Left lobe of liver (tissue), 2 donors: Measurements from ENCODE around the gene MSS51. TPM values are rescaled to one million over a fixed set of nuclear protein-coding genes. Genes with fewer than 3 reads are reported as not detected.
A peak's percentile ranks its signal among the peaks of the same experiment; 100 is the strongest.
"Not testable (repeated sequence)": the region's sequence is repeated elsewhere in the genome, so short reads cannot be mapped to it uniquely, and the experiment has no call there.

ENCODE experiments used
- ATAC-seq: fragments of 200-7000 bp; cut with Tn5 transposase; one replicate; pipeline ENCODE4 v1.9.1; 2020; ENCODE audit warnings: mild to moderate bottlenecking, moderate library complexity
- DNase-seq: peaks from one replicate; pipeline ENCODE4 v3.0.0-alpha.2; 2020; ENCODE audit warnings: low spot score
- total RNA-seq: library from RNA; stranded (reverse); gene quantifications from one replicate; pipeline ENCODE4 v1.2.1, GENCODE V29; 2021
- donor health status: DM: no; HTN: no; CAD: no; lungs with moderate emphysema.
- donor health status: DM: no; HTN: yes; CAD: no.

MSS51 gene
- total RNA-seq, 1 donor from 2014 or later = 0.50 TPM

- ATAC-seq (peak; percentile 36), DNase-seq (no peak)
These were observed 19.0 kb downstream of the MSS51 start for GRCh38 chr10:73414230-73414945.

DNA sequence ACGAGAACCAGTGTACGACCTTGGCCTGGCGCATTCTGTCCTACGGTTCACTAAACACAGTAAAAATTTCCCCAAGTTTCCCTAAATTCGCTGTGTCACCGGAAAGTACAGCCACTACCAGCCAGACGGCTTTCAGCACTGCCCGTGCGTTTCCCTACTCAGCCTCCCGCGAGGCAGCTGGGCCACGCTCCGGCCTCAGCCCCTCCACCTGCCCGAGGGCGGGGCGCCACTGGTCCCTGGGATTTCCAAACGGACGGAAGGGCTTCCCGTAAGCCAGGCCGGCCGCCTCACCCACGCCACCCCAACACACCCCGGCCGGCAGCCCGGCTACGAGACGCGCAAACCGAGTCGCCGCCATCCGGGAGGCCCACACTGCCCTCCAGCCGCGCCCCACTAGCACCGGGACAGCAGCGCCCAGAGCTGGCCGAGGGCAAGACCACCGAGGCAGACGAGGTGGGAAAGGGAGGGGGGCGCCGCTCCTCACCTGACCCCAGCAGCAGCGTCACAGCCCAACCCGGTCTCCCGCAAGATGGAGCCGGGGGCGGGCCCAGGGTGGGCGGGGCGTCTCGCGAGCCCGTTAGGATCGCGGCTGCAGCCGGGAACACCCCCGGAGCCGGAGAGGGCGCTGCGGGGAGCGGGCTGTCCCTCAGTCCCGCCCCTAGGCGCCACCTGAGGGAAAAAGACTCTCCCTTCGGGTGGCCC lies 19.7 kb downstream of the MSS51 start, which contains the start of gene ANXA7:
TSS of gene ANXA7 (minus strand) at position 531 of the 702 bp plus-strand sequence. CDS start 13,202 bp downstream, outside the sequence.
- peak; percentile 96 for ATAC-seq
- peak; percentile 96 for DNase-seq

DNA sequence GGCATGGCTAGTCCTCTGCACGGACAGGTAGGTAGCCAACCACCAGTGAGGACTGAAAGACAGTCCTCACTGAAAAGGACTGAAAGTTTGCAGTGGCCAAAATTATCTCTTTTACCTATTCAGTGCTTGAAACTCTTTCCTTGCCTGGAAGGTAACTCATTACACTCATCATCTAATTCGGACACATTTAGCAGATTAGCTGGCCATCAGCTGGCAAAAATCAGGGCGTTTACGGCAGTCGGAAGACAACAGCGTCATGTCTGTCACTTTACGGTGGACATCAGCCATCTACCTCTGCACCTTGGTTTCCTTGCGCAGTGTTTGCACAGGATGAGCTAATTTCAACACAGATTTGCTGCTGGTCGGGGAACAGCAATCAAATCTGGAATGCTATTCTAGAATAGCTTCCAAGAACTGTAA lies 20.2 kb downstream of the MSS51 start:
- peak; percentile 73 for ATAC-seq
- DNase-seq = peak; percentile 77

GRCh38 chr10:73410897-73411296 lies 22.5 kb downstream of the MSS51 start:
- ATAC-seq (no peak), DNase-seq (no peak)

GRCh38 chr10:73408978-73409521 lies 24.3 kb downstream of the MSS51 start:
- no peak for DNase-seq
- no peak for ATAC-seq

DNA sequence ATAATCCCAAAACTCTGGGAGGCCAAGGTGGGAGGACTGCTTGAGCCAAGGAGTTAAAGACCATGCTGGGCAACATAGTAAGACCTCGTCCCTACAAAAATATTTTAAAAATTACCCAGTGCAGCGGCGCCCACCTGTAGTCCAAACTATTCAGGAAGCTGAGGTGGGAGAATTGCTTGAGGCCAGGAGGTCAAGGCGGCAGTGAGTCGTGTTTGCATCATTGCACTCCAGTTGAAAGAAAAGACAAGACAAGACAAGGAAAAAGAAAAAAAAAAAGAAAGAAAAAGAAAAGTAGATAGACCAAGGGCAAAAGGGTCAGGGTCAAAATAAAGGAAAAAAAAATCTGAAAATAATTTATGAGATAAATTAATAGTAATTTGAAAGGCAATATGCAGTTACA lies 25.3 kb downstream of the MSS51 start:
- ATAC-seq (no peak), DNase-seq (no peak)

- ATAC-seq = no peak
These were observed 25.9 kb downstream of the MSS51 start for GRCh38 chr10:73407495-73407894.

GRCh38 chr10:73406846-73407245 lies 26.5 kb downstream of the MSS51 start:
- no peak for DNase-seq

More at GRCh38 chr10:73407495-73407894, 25.9 kb downstream of the MSS51 start:
- no peak for DNase-seq

DNA sequence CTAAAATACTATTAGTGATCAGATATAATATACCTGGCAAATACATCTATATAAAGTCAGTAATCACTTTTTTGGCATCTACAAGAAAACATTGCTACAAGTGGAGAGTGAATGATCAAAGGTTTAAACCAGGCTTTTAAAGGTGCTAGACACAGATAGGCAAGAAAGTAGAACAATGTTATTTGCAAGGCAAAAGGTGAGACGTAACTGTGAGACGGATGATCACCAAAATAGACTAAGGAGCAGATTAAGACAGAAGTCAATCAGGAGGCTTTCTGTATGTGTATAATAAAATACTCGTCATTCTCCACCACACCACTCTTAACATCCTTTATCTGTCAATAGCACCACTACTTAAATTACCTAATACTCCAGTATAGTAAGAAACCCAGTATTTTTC lies 27.8 kb downstream of the MSS51 start:
- no peak for DNase-seq
- ATAC-seq = no peak

More at GRCh38 chr10:73406846-73407245, 26.5 kb downstream of the MSS51 start:
- no peak for ATAC-seq

DNA sequence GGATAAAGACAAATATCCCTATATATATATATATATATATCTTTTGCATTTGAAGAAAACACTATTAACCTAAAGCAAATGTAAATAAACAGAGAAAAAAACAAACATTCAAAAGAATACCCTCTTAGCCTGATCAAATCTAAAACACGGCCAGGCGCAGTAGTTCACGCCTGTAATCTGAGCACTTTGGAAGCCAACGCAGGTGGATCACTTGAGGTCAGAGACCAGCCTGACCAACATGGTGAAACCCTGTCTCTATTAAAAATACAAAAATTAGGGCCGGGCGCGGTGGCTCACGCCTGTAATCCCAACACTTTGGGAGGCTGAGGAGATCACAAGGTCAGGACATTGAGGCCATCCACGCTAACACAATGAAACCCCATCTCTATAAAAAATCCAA lies 28.7 kb downstream of the MSS51 start:
- DNase-seq = no peak
- no peak for ATAC-seq

GRCh38 chr10:73401636-73402035 lies 31.7 kb downstream of the MSS51 start:
- DNase-seq (no peak), ATAC-seq (no peak)

- DNase-seq (no peak), ATAC-seq (no peak)
These were observed 34.3 kb downstream of the MSS51 start for GRCh38 chr10:73399063-73399462.

- ATAC-seq = peak; percentile 55
- no peak for DNase-seq
These were observed 35.3 kb downstream of the MSS51 start for GRCh38 chr10:73398024-73398423.

DNA sequence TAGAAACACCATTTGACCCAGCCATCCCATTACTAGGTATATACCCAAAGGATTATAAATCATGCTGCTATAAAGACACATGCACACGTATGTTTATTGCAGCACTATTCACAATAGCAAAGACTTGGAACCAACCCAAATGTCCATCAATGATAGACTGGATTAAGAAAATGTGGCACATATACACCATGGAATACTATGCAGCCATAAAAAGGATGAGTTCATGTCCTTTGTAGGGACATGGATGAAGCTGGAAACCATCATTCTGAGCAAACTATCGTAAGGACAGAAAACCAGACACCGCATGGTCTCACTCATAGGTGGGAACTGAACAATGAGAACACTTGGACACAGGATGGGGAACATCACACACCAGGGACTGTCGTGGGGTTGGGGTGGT lies 39.0 kb downstream of the MSS51 start:
- ATAC-seq, DNase-seq: not testable (repeated sequence)

GRCh38 chr10:73388228-73388627 lies 45.1 kb downstream of the MSS51 start:
- no peak for ATAC-seq
- no peak for DNase-seq

DNA sequence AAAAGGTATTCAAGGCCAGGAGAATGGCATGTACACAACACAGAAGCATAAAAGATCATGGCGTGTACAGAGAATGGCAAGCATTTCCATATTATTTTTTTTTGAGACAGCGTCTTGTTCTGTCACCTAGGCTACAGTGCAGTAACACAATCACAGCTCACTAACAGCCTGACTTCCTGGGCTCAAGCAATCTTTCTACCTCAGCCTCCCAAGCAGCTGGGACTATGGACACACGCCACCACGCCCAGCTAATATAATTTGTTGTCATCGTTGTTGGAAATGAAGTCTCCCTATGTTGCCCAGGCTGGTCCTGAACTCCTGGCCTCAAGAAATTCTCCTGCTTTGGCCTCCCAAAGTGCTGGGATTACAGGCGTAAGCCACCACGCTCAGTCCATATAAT lies 46.8 kb downstream of the MSS51 start:
- ATAC-seq = no peak
- DNase-seq = no peak

DNA sequence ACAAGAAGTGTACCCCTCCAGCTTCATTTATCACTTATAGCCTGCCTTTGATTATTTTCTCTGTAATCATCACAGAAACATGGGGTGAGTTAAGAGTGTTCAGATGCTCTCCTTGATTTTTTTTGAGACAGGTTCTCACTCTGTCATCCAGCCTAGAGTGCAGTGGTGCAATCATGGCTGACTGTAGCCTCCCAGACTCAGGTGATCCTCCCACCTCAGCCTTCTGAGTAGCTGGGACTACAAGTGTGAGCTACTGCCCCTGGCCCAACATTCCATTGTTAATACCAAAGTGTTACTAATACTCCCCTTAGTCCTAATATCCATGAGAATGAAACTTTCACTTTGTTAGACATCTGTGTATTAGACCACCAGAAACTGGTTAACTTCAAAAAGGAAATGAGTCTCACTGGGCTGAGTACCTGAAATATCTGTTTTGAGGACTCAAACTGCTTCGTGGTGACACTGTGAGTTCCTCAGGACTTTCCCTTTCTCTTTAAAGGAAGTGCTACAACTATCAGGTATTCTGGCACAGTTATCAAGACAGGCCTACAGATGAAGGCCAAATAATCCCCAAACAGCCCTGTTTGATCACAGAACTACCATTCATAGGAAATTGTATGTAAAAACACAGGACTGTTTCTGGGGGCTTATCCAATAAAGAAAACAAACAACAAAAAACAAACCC lies 54.2 kb downstream of the MSS51 start:
- no peak for ATAC-seq
- DNase-seq = no peak

DNA sequence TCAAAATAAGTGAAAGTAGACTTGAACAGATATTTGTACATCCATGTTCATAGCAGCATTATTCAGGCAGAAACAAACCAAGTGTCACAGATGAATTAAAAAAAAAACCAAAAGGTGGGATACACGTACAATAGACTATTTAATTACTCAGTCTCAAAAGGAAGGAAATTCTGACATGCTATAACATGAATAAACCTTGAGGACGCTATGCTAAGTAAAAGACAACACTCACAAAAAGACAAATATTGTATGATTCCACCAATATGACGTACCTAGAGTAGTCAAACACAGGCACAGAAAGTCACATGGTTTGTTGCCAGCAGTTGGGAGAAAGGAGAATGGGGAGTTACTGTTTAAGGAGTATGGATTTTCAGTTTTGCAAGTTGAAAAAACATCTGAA lies 56.7 kb downstream of the MSS51 start:
- DNase-seq (no peak), ATAC-seq (no peak)
